GM18499 (cell line): ENCODE data around the gene ITGB6.

Source experiments
- ATAC-seq: cut with Tn5 transposase; IDR thresholded peaks from one replicate; pipeline ENCODE4 v1.9.1; 2021; ENCODE audit warnings: moderate number of reproducible peaks; ENCODE audit not compliant: insufficient read depth, unreplicated experiment

ITGB6 gene

DNA sequence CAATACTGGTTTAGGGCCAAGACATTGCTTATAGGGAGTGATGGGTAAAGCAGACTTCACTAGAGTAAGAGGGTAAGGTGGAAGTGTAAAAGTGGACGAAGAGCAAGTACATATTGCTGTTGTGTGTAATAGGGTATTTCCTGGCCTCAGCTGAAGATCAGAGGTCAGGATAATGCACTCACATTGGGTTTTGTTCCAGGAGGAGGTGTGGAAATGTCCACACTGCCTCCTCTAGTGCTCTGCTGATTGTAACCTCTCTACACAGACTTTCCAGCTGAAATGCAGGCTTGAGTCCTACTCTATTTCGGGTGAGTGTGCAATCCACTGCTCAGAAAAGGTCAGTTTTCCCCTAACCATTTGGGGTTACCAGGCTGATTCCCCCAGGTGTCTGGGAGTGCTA lies 96.0 kb downstream of the ITGB6 start:
- ATAC-seq: no peak

GRCh38 chr2:160097326-160097725 lies 102.7 kb downstream of the ITGB6 start:
- ATAC-seq: no peak

DNA sequence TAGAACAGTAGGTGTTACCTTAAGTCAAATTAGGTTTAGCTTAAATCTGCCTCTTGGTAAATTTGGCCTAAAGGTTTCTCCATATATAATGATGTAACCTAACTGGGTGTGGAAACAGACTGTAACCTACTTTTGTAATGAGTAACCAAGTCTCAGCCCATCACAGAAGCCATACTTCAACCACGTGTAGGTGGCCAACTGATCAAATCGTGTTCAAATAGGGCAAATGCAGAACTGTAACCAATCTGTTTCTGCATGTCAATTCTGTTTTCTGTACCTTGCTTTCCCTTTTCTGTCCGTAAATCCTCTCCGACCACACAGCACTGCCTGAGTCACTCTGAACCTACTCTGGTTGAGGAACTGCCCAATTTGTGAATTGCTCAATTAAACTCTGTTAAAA lies 103.7 kb downstream of the ITGB6 start:
- no peak for ATAC-seq

GRCh38 chr2:160092445-160092844 lies 107.6 kb downstream of the ITGB6 start:
- no peak for ATAC-seq

- no peak for ATAC-seq
These were observed 108.7 kb downstream of the ITGB6 start for GRCh38 chr2:160091381-160091780.

- ATAC-seq: no peak
These were observed 112.0 kb downstream of the ITGB6 start for GRCh38 chr2:160087854-160088745.

DNA sequence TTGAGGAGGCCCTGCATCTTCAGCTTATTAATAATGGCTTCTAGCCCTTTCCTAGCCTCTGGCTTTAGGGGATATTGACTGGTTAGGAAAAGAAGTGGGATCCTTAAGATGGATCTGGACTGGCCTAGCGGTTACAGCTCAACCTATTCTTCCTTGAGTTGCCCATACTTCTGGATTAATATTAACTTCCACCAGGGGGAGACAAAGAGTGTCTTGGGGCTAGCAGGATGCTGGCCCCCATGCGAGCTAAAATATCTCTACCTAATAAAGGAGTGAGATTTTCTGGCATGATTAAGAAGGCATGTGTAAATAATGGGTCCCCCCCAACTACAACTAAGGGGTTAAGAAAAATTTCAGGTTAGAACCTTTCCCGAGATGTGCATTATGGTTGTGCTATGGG lies 114.4 kb downstream of the ITGB6 start:
- ATAC-seq: no peak

- no peak for ATAC-seq
These were observed 121.9 kb downstream of the ITGB6 start for GRCh38 chr2:160077912-160078810.

DNA sequence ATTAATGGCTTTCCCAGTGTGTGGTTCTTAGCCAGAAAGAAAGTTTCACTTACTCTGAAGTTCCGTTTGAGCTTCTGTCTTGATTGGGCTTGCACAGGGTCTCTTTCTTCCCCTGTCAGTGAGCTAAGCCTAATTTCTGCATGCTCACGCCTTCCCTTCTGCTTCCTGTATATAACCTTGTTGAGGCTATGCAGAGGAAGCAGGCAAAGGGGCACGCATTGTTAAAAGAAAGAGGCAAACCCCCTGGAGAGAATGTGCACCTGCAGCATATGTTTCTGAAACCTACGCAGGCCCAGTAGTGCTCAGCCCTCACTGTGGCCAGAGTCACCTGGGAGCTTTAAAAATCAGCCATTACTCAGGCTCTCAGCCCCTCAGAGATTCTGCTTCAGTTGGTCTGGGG lies 123.2 kb downstream of the ITGB6 start:
- ATAC-seq: no peak

GRCh38 chr2:160076241-160076640 lies 123.8 kb downstream of the ITGB6 start:
- ATAC-seq: no peak

- ATAC-seq: no peak
These were observed 124.9 kb downstream of the ITGB6 start for GRCh38 chr2:160075171-160075570.

DNA sequence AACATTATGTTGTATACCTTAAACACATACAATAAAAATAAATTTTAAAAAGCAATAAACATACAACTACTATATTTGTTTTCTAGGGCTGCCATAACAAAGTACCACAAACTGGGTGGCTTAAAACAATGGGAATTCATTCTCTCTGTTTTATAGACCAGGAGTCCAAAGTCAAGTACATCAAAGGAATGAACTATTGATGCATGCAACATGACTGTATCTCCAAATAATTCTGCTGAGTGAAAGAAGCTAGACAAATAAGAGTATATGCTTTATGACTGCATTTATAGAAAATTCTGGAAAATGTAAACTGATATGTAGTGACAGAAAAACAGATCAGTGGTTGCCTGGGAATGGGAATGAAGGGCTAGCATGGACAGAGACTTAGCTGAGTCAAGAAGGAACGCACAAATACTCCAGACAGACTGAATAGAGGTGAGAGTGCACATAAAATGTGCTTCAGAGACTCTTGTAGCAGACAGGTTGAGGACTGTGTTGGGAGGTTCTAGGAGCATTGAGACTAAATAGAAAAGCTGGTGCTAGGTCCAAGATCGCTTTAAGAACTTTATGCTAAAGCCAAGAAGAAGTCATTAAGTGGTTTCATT lies 126.7 kb downstream of the ITGB6 start:
- no peak for ATAC-seq

DNA sequence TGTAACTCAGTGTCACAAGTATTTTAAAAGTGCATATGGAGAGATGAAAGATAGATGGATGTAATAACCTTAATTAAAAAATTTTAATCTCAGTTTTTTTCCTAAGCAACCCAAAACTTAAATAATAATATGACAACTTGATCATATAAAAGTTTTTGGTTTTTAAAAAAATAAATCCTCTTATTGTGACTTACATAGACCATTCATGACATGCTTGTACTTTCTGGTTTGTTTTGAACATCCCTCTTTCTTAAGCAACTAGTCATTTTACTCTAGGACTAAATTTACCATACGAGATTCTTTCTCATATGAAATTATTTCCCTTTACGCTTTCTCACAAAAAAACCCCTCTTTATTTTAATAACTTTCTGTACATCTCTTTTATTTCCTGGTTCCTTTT lies 131.2 kb downstream of the ITGB6 start:
- no peak for ATAC-seq

DNA sequence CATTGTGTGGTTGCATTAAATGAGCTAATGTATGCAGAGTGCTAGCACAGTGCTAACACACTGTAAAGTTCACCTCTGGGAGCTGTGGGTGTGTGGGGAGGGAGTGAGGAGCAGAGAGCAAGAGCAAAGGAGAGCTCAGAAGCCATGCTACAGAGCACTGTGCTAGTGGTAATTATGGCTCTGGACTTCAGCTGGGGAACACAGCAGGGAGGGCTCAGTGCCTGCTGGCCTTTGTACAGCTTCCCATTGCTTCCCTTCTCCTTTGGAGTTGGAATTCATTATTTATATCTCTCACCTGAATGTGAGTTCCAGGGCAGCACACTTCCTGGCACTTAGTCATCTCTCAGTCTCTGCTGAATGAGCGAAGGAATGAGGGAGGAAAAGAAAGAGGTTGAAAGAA lies 135.2 kb downstream of the ITGB6 start:
- no peak for ATAC-seq

DNA sequence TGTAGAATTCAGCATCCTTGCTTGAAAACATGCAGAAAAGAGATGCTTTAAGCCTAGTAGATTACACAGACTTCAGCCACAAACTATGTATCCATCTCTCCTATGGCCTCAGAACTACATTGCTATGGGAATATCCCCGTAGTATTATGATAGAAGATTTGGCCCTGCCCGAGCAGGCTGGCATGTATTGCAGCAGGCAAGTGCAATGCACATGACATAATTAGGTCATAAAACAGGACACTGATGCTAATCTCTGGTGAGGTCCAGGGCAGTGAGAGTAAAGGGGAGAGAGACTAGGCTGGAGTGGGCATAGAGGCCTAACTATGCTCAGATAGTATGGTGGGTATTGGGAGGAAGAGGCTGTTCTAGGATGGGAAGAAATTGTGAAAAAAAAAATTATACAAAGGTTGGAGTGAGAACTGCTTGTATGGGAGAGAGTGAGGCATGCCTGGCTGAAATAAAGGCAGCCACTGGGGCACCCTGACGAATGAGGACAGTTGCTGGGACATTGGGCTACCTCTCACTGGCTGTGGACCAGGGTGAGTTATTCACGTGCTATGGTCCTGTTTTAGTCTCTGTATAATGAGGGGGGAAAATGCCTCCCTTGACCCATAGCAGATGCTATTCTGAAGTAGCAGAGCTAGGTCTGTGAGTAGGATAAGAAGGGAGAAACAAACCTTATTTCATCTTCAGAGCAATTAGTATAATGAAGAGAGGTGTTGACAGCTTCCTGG lies 136.0 kb downstream of the ITGB6 start:
- no peak for ATAC-seq

- ATAC-seq: no peak
These were observed 136.8 kb downstream of the ITGB6 start for GRCh38 chr2:160063271-160063670.

DNA sequence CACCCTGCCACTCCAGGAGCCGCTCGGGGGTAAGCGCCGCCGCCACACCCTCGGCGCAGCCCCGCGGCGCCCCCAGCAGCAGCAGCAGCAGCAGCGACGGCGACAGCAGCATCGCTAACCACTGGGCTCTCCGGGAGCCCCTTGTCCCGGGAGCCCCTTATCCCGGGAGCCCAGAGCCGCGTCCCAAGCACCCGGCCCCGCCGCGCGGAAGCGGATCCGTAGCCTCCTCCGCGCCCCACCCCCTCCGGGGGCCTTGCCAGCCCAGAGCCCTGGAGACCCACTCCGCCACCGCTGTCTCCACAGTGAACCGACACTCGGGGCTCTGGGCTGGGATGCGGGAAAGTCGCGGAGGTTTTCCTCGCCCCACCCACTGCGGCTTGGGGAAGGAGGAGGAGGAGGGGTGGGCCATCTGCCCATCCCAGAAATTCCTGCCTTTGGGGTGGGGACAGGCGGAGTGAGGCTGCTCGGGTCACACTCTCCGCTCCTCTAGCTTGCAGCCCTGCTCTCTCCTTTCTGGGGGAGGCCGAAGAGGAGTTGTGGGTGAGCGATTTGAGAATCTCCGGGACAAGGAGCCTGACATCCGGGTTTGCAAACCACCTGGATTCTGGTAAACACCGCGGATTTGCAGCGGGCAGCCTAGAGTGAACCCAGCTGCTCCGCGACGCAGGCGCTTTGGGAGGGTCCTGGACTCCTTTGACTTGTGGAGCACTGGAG lies 137.6 kb downstream of the ITGB6 start, which contains the start of gene PLA2R1:
TSS of gene PLA2R1 (minus strand) at position 324 of the 714 bp plus-strand sequence. CDS start at position 112, 212 bp downstream.
- no peak for ATAC-seq

- ATAC-seq: no peak
These were observed 138.2 kb downstream of the ITGB6 start for GRCh38 chr2:160061944-160062291.

DNA sequence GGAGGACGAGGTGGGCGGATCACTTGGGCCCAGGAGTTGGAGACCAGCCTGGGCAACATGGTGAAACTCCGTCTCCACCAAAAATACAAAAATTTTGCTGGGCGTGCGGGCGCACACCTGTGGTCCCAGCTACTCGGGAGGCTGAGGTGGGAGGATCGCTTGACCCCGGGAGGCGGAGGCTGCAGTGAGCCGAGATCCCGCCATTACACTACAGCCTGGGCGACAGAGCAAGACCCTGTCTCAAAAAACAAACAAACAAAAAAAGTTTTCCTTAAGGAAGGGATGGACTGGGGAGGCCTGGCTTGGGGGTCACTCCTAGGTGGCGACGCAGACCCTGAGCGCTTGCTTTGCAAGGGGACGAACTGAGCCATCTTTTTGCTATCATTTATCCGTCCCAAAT lies 138.5 kb downstream of the ITGB6 start:
- ATAC-seq: no peak

DNA sequence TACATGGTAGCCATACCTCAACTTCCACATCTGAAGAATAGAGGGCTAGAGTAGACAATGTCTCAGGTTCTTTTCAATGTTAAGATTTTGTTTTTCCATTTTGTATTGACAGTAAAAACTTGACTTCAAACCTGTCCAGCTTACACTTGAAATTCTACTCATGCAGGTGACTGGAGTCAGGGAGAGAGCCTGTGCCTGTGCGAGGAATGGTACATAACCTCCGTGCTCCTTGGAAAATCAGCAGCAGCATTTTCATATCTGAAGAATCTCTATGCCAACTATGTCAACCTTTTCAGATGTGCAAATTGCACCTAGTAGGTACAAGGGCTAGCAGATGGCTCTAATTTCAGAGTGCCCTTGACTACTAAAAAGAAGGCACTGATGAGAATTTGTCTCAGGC lies 139.8 kb downstream of the ITGB6 start:
- no peak for ATAC-seq
